DLD1 (cell line): ENCODE data around the gene PARP16.
"Not testable (repeated sequence)": the region's sequence is repeated elsewhere in the genome, so short reads cannot be mapped to it uniquely, and the experiment has no call there.

Experiments used
- in situ Hi-C: cut with HindIII; loops from 2 replicates; pipeline ENCODE4 v1.10.0; 2017; ENCODE audit warnings: low sequenced_read_pairs

PARP16 gene

GRCh38 chr15:65278480-65278879 is 8.2 kb downstream of the PARP16 start:
- in situ Hi-C loops = no loop called here

GRCh38 chr15:65277015-65277414 is 9.7 kb downstream of the PARP16 start:
- in situ Hi-C loops = no loop called here

DNA sequence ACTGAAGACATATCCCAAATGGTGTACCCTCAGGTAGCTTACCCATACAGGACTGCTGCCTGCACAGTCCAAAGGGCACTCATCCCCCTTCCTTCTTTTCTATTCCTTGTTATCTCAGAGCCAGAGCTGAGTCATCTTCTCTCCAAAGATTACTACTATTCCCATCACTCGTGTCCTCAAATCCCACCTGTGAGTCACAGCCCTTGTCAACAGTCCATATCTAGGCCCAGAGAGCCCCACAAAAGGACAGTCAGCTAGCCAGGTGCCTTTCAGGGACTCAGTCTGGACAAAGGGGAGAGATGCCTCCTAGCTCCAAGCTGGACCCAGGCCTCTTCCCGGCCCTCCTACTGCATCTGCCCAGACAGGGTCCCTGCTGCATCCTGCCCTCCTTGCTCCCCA is 11.0 kb downstream of the PARP16 start:
- in situ Hi-C loops = no loop called here

- in situ Hi-C loops = no loop called here
Observed at GRCh38 chr15:65275104-65275727, 11.5 kb downstream of the PARP16 start.

- in situ Hi-C loops = not testable (repeated sequence)
Observed at GRCh38 chr15:65270811-65271545, 15.7 kb downstream of the PARP16 start.

- in situ Hi-C loops = no loop called here
Observed at GRCh38 chr15:65268411-65268810, 18.3 kb downstream of the PARP16 start.

DNA sequence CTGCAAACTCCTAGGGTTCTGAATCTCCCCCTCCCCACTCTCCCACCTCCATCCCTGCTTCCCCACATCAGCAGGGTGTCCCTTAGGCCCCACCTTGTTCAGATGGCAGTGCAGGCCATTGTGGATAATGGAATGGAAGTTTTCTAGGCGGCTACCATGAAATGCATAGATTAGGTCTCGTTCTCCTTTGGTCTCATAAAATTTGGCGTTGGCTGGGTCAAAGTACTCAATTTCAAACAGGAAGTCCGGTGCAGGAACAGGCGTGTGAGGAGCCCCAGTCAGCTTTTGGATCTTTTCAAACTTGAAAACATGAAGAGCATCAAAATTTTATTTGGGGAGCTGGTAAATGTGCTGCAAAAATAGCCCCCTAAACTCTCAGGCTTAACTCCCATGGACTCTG is 20.2 kb downstream of the PARP16 start:
- in situ Hi-C loops = no loop called here

GRCh38 chr15:65264863-65265430 is 21.7 kb downstream of the PARP16 start:
- in situ Hi-C loops = no loop called here

DNA sequence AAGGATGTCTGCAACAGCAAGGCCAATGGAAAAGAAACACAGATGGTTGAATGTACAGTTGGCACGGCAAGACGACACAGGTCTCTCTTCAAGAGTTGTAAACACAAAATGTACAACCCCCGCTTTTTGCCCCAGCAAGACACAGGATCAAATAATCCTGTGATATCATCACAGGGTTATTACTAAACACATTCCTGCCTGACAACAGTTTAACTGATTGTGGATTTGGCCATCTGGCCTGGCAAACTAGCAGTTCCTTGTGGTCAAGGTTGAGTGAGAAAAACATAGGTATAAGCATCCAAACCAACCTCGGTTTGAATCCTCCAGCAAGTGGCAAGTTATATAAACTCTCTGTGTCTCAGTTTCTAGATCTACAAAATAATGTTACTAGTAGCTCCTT is 23.4 kb downstream of the PARP16 start:
- in situ Hi-C loops = no loop called here

GRCh38 chr15:65260968-65261367 is 25.7 kb downstream of the PARP16 start:
- in situ Hi-C loops = no loop called here

DNA sequence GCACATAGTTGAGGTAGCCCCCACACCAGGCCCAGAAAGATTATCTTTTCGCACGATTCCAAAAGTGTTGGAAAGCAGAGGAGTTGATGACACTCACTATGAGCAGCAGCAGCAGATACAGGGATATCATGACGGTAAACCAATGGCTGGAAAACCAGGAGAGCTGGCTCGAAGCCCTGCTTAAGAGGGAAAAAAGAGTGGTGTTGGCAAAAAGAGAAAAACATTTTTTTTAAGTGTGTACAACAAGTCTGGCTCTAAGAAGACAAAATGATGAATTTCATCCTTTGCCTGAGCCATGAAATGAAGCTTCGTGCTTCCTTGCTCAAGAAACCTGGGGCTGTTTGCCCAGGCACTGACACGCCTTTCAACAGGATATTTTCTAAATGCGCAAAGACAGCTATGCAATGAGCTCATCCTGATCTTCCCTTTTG is 27.3 kb downstream of the PARP16 start:
- in situ Hi-C loops = no loop called here

GRCh38 chr15:65258375-65259262 is 28.1 kb downstream of the PARP16 start:
- in situ Hi-C loops = no loop called here

DNA sequence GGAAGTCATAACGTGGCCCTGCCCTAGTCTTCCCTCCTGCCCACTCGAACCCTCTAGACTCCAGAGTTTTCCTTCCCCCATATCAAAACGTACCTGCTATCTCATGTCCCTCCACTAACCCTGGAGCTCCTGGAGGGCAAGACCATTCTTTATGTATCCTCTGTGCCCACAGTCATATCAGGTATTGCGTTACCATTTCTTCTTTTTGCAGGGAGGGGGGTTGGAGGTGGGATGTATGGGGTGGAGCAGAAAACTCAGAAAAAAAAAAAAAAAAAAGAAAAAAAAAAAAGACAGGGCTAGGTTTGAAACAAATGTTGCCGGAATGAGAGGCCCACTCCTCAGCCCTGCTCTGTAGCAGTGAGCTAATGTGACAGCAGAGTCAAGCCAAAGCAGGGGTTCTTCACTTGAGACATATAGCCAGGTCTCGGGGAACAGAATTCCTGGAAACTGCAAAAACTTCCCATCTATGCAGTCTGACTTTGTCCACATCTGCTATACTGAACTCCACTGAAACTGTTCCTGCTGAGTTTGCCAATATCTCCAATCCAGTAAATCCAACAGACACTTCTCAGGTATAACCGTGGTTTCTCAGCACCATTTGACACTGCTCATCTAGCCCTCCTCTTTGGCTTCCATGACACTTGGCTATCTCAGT is 31.1 kb downstream of the PARP16 start:
- in situ Hi-C loops = no loop called here

GRCh38 chr15:65254758-65255157 is 31.9 kb downstream of the PARP16 start:
- in situ Hi-C loops = no loop called here

DNA sequence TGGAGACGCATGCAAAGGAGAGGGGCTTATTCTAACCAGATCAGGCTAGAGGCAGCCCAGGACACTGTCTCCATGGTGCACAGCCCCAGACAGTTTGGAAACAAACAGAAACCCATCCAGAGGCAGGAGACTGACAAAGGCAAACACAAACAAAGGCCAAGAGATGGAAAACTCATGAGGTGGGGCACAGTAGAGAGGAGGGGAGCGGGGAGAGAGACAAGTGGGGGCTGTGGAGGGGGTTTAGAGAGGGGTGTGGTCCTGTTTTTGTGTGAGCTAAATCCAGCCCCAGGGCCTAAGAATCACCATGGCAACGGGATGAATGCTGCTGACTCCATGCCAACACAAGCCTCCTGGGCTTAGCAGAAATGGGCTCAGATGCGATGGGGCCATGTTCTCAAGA is 32.3 kb downstream of the PARP16 start:
- in situ Hi-C loops = no loop called here

- in situ Hi-C loops = no loop called here
Observed at GRCh38 chr15:65249641-65250040, 37.0 kb downstream of the PARP16 start.

GRCh38 chr15:65248511-65249255 is 38.0 kb downstream of the PARP16 start:
- in situ Hi-C loops = no loop called here

DNA sequence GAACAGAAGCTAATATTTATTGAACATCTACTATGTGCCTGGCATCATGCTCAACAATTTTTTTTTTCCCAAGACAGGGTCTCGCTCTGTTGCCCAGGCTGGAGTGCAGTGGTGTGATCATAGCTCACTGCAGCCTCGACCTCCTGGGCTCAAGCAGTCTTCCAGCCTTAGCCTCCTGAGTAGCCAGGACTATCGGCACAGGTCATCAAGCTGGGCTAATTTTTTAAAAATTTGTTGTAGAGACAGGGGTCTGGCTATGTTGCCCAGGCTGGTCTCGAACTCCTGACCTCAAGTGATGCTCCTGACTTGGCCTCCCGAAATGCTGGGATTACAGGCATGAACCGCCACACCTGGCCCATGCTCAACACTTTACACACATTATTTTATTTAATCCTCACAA is 39.7 kb downstream of the PARP16 start:
- in situ Hi-C loops = no loop called here

- in situ Hi-C loops = no loop called here
Observed at GRCh38 chr15:65246026-65246714, 40.5 kb downstream of the PARP16 start.
